ENCODE data around the gene TOP2A.

GRCh38 chr17:40349477-40349894 lies 68.2 kb downstream of the TOP2A start:
- TF ChIP-seq CTCF (IDR thresholded peaks at IDR 0.05) (no peak), POLR2A (IDR thresholded peaks at IDR 0.05) (no peak), POLR2AphosphoS5 (IDR thresholded peaks at IDR 0.05) (no peak)
